Esophagus muscularis mucosa (tissue), 4 donors: ENCODE results near the gene XCR1. TPM values are rescaled to one million over a fixed set of nuclear protein-coding genes. Genes with fewer than 3 reads are reported as not detected.

ENCODE experiments used
- DNase-seq: peaks from one replicate; pipeline ENCODE4 v3.0.0-alpha.2; 2017; ENCODE audit errors: extremely low spot score
- H3K27ac ChIP-seq, 4 donors: fragments of 200-600 bp; sonication (generic); replicated peaks in 1 of 4; 1 replicate in 3 of 4; 2 replicates in 1 of 4; pipeline ENCODE4 v1.5.1; 2016 to 2019; ENCODE audit warnings: mild to moderate bottlenecking in 1 of 4
- H3K27me3 ChIP-seq, 4 donors: fragments of 200-600 bp; sonication (generic); one replicate each; pipeline versions ENCODE4 v1.5.1 to v1.6.0; 2016 to 2019
- H3K36me3 ChIP-seq, 4 donors: fragments of 200-600 bp; sonication (generic); one replicate each; pipeline ENCODE4 v1.5.1; 2016 to 2019
- H3K4me1 ChIP-seq, 4 donors: fragments of 200-600 bp; sonication (generic); one replicate each; pipeline ENCODE4 v1.5.1; 2016 to 2019
- H3K4me3 ChIP-seq, 4 donors: fragments of 200-600 bp; sonication (generic); 1 replicate in 2 of 4; 2 replicates in 2 of 4; pipeline ENCODE4 v1.5.1; 2016 to 2019; ENCODE audit warnings: mild to moderate bottlenecking in 4 of 4, moderate library complexity in 1 of 4
- H3K9me3 ChIP-seq, 4 donors: fragments of 200-600 bp; sonication (generic); 1 replicate in 3 of 4; 2 replicates in 1 of 4; pipeline ENCODE4 v1.5.1; 2016 to 2019
- EP300 ChIP-seq: sonication (generic); formaldehyde crosslinking; IDR thresholded peaks from one replicate; pipeline ENCODE4 v1.6.1; 2017; ENCODE audit warnings: antibody characterized with exemption
- POLR2A ChIP-seq: fragments of 450-650 bp; IDR thresholded peaks from one replicate; pipeline ENCODE4 v1.6.1; 2017; ENCODE audit warnings: antibody characterized with exemption, moderate library complexity, mild to moderate bottlenecking, low read depth
- POLR2AphosphoS5 ChIP-seq, 2 donors: sonication (generic); formaldehyde crosslinking; IDR thresholded peaks; one replicate each; pipeline ENCODE4 v1.6.1; 2017; ENCODE audit warnings: antibody characterized with exemption in 2 of 2
- WGBS: methylation state at CpG from one replicate; pipeline ENCODE4 v1.1.5; 2018; 5-methylcytosine and 5-hydroxymethylcytosine counted together
- intact Hi-C: fragments of 100-400 bp; cut with DNase I; formaldehyde crosslinking; loops from one replicate; pipeline ENCODE4 v1.15.1; 2023
- total RNA-seq, 4 donors: library from RNA; depleted of rRNA; stranded (reverse); fragments of >200 nt; gene quantifications; one replicate each; pipeline versions ENCODE4 v1.1.0 to v1.2.1, GENCODE V29; 2016
- TF ChIP-seq, protein P1 (sequence below), 3 experiments: fragments of 200-600 bp in 2 of 3; fragments of 450-650 bp in 1 of 3; sonication (generic) in 2 of 3; IDR thresholded peaks; one replicate each; pipeline ENCODE4 v1.5.1; 2017 to 2019; ENCODE audit warnings: antibody characterized with exemption in 3 of 3, mild to moderate bottlenecking in 2 of 3, moderate library complexity in 1 of 3

XCR1 gene
- total RNA-seq, 4 donors from 2014 or later: 0.17 TPM; not detected in 3

DNA sequence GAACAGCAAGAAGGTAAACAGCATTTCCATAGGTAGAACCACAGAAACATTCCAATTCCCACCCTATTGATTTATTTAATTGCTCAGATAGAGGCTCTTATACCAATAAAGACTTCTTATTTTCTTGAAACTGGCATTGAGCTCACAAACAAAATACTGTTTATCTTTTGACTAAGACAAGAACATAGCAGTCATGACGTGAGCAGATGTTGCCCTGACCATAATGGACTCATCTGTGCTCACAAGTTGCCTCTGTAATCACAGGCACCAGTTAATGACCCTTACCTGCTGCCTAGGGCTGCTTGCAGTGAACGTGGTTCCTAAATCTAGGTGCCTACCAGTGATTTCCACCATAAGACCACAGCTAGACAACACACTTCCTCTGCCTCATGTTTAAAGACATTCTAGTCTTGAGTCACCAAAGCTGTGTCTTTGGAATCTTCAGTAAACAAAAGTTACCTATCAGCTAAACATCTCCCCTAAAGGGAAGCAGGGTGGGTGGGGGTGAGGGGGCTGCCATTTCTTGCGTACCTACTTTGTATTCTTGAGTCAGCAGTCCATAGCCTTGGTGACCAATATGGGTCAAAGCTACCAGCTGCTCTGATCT, 33.8 kb downstream of the XCR1 start:
- H3K36me3 ChIP-seq: no peaks in the 10 kb centered on the region
- H3K4me1 ChIP-seq: peaks cover 66 to 71% (median 67%) of the 10 kb centered on the region in 4 donors
- DNase-seq: no peak
- H3K9me3 ChIP-seq: no peaks in the 10 kb centered on the region
- WGBS: 87% methylated on average over 3 of the region's 3 CpGs
- TF ChIP-seq EP300 (no peak), POLR2A (no peak), POLR2AphosphoS5 (IDR thresholded peaks at IDR 0.05) (no peak)
- TF ChIP-seq, protein P1, sequence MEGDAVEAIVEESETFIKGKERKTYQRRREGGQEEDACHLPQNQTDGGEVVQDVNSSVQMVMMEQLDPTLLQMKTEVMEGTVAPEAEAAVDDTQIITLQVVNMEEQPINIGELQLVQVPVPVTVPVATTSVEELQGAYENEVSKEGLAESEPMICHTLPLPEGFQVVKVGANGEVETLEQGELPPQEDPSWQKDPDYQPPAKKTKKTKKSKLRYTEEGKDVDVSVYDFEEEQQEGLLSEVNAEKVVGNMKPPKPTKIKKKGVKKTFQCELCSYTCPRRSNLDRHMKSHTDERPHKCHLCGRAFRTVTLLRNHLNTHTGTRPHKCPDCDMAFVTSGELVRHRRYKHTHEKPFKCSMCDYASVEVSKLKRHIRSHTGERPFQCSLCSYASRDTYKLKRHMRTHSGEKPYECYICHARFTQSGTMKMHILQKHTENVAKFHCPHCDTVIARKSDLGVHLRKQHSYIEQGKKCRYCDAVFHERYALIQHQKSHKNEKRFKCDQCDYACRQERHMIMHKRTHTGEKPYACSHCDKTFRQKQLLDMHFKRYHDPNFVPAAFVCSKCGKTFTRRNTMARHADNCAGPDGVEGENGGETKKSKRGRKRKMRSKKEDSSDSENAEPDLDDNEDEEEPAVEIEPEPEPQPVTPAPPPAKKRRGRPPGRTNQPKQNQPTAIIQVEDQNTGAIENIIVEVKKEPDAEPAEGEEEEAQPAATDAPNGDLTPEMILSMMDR (IDR thresholded peaks at IDR 0.05): no peak
- intact Hi-C loops: no loop called here
- peak overlapping the region; percentile 89 to 97 (median 96) for H3K27ac ChIP-seq
- H3K27me3 ChIP-seq: no peaks in the 10 kb centered on the region
- no peak overlapping the region for H3K4me3 ChIP-seq

DNA sequence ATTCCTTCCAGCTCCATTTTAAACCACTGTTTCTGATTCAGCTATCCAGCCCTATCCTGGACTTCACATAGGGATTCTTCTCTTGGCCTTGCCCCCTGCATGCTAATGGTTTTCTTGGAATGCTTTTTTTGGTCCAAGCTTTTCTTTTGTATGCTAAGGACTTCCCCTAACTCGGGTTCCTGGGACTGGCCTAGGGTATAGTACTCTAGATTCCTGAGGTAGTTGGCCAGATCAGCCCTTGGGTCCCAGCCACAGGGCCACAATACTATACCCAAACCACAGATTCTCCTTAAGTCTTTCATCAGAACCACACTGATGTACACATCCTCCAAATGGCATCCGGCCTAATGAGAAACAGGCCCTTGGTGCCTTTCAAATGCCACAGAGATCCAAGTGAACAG, 34.5 kb downstream of the XCR1 start:
- Histone ChIP-seq H3K4me1 (peaks cover 73 to 78% (median 74%) of the 10 kb centered on the region in 4 donors), H3K4me3 (no peak overlapping the region), H3K36me3 (no peaks in the 10 kb centered on the region), H3K27ac (peak overlapping the region; percentile 71 to 96 (median 92)), H3K9me3 (no peaks in the 10 kb centered on the region), H3K27me3 (no peaks in the 10 kb centered on the region)
- 66% methylated on average over 2 of the region's 2 CpGs for WGBS
- intact Hi-C loops: no loop called here
- no peak for DNase-seq
- TF ChIP-seq EP300: no peak
- no peak for TF ChIP-seq POLR2A
- TF ChIP-seq, protein P1 (IDR thresholded peaks at IDR 0.05): no peak
- no peak for TF ChIP-seq POLR2AphosphoS5 (IDR thresholded peaks at IDR 0.05)

DNA sequence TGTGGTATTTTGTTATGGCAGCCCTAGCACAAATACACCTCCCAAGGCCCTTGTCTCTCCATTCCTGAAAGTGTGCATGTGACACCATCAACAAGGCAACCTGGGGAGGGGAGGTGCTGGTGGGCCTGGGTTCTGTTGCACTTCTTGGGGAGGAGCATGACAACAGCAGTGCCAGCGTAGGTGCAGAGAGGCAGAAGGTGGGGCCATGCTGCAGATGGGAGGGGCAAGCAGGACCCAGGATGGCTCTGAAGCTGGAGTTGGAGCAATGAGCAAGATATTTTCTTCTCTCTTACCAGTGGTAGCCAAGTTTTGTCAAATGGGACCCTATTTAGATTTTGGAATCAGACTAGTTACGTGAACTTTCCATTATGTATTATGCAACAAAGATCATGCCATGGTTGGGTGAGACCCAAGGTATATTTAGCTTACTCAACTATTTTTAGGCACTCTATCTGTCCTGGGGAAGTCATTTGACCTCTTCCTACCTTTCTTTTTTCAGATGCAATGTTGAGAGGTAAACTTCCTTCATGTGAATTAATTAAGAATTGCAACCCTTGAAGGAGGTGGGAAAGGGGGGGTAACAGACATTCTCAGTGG, 35.1 kb downstream of the XCR1 start:
- Histone ChIP-seq H3K4me3 (no peak overlapping the region), H3K9me3 (no peaks in the 10 kb centered on the region), H3K36me3 (no peaks in the 10 kb centered on the region), H3K4me1 (peaks cover 79 to 84% (median 80%) of the 10 kb centered on the region in 4 donors), H3K27ac (peak overlapping the region; percentile 71 to 96 (median 92)), H3K27me3 (no peaks in the 10 kb centered on the region)
- WGBS: 65% methylated on average over 2 of the region's 2 CpGs
- DNase-seq: no peak
- TF ChIP-seq POLR2AphosphoS5 (IDR thresholded peaks at IDR 0.05) (peak in 1 of 2 donors; percentile 28), POLR2A (no peak)
- intact Hi-C loops: no loop called here

DNA sequence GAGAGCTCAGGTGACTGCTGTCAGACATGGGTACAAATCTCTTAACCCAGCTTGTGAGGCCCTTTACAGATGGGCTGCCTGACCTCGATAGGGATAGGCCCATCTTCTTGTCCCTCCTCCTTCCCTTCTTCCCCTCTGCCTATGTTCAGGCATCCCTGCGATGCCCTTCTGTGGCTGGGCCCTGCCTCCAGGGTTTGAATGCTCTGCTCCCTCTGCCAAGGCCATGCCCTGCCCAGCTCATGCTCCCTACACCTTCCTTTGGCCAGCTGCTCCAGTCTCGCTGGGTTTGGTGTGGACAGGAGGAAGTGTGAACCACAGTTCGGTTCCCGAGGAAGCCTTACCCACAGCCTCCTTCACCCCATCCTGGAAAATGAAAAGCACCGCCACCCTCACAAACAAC, 35.9 kb downstream of the XCR1 start:
- no peaks in the 10 kb centered on the region for H3K36me3 ChIP-seq
- H3K9me3 ChIP-seq: no peaks in the 10 kb centered on the region
- intact Hi-C loops: no loop called here
- no peaks in the 10 kb centered on the region for H3K27me3 ChIP-seq
- H3K4me1 ChIP-seq: peaks cover 86 to 91% (median 88%) of the 10 kb centered on the region in 4 donors
- TF ChIP-seq, protein P1 (IDR thresholded peaks at IDR 0.05): no peak
- TF ChIP-seq EP300: no peak
- TF ChIP-seq POLR2A: no peak
- no peak for TF ChIP-seq POLR2AphosphoS5 (IDR thresholded peaks at IDR 0.05)
- no peak for DNase-seq
- H3K27ac ChIP-seq: peak overlapping the region; percentile 71 to 96 (median 92)
- 77% methylated on average over 6 of the region's 6 CpGs for WGBS
- H3K4me3 ChIP-seq: no peak overlapping the region

DNA sequence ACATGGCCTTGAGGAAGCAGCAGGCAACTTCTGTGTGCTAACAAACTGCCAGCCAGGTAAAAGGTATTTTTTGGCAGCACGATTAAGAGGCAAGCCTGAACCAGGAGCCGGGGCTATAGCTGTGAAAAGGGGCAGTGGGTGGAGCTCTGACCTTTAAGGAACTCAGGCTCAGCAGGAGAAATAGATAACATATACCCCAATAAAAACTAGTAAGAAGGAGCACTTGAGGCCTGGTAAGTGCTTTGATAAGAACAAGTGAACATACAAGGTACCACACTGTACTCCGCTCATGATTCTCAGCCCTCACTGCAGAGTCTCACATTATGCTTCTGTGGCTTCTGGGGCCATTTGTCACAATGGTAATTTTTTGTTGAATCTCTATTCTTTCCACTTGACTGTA, 37.1 kb downstream of the XCR1 start:
- intact Hi-C loops: no loop called here
- 80% methylated on average over 3 of the region's 3 CpGs for WGBS
- Histone ChIP-seq H3K9me3 (no peaks in the 10 kb centered on the region), H3K4me1 (peaks cover 91 to 96% (median 94%) of the 10 kb centered on the region in 4 donors), H3K27ac (peak overlapping the region; percentile 79 to 86 (median 84)), H3K36me3 (no peaks in the 10 kb centered on the region), H3K27me3 (no peaks in the 10 kb centered on the region), H3K4me3 (no peak overlapping the region)
- DNase-seq: no peak
- TF ChIP-seq POLR2A (no peak), POLR2AphosphoS5 (IDR thresholded peaks at IDR 0.05) (no peak), EP300 (no peak)
- TF ChIP-seq, protein P1 (IDR thresholded peaks at IDR 0.05): no peak
